GM10847 (cell line): ENCODE results near the gene YTHDF1.

Experiments used
- POLR2A ChIP-seq: IDR thresholded peaks from 2 replicates; pipeline ENCODE4 v1.6.1; 2011; ENCODE audit not compliant: insufficient read length; ENCODE audit errors: extremely low read depth

Gene YTHDF1

GRCh38 chr20:63216041-63216848, at the start of gene YTHDF1:
Gene YTHDF1, minus strand, starts transcription at chr20:63216131. Its CDS starts 239 bp downstream, at chr20:63215892.
- TF ChIP-seq POLR2A, result peak; percentile 34

- no peak for TF ChIP-seq POLR2A
Observed at GRCh38 chr20:63264519-63264918, 48.6 kb upstream of the YTHDF1 start.

GRCh38 chr20:63264000-63264399, 48.1 kb upstream of the YTHDF1 start:
- TF ChIP-seq POLR2A, result no peak

- TF ChIP-seq POLR2A, result no peak
Observed at GRCh38 chr20:63262836-63263235, 46.9 kb upstream of the YTHDF1 start.

GRCh38 chr20:63261795-63262528, 46.0 kb upstream of the YTHDF1 start:
- no peak for TF ChIP-seq POLR2A

- no peak for TF ChIP-seq POLR2A
Observed at GRCh38 chr20:63261060-63261794, 45.3 kb upstream of the YTHDF1 start.

GRCh38 chr20:63260521-63260920, 44.6 kb upstream of the YTHDF1 start:
- TF ChIP-seq POLR2A, result no peak

GRCh38 chr20:63259734-63260460, 44.0 kb upstream of the YTHDF1 start:
- TF ChIP-seq POLR2A, result no peak

GRCh38 chr20:63258781-63259180, 42.9 kb upstream of the YTHDF1 start:
- TF ChIP-seq POLR2A, result no peak

GRCh38 chr20:63257629-63258028, 41.7 kb upstream of the YTHDF1 start:
- TF ChIP-seq POLR2A, result no peak

- TF ChIP-seq POLR2A, result no peak
Observed at GRCh38 chr20:63256954-63257353, 41.0 kb upstream of the YTHDF1 start.

- TF ChIP-seq POLR2A, result no peak
Observed at GRCh38 chr20:63255931-63256704, 40.2 kb upstream of the YTHDF1 start.

- no peak for TF ChIP-seq POLR2A
Observed at GRCh38 chr20:63254606-63255384, 38.9 kb upstream of the YTHDF1 start.

GRCh38 chr20:63254232-63254605, 38.3 kb upstream of the YTHDF1 start, which contains the start of gene NKAIN4:
Gene NKAIN4, minus strand, starts transcription at chr20:63254463. Its CDS starts 13 bp downstream, at chr20:63254450.
- TF ChIP-seq POLR2A, result no peak
